ENCODE data around the gene SRMS.

The SRMS gene

DNA sequence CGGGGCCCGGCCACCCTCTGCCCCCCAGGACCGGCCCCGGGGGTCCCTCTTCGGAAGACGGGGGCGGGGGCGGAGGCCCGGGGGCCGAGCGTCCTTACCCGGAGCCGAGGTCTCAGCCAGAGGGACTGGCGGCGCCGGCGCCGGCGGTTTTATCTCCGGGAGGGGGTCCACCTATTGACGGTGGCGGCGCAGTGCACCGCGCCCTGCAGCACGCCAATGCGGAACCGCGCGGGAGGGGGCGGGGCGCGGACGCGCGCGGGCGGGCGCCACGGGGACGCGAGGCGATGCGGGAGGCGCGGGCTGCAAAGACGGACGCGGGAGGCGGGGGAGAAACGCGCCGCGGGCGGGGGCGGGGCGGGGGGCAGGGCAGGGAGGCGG is 48.6 kb downstream of the SRMS start, which contains the start of gene EEF1A2:
Gene EEF1A2 (minus strand): TSS at position 124 of the 378 bp plus-strand sequence. CDS start 1,320 bp downstream, outside the sequence.
- no peak for TF ChIP-seq EZH2phosphoT487 (IDR thresholded peaks at IDR 0.05; ENCODE audit: borderline replicate concordance)
- TF ChIP-seq, protein P1, sequence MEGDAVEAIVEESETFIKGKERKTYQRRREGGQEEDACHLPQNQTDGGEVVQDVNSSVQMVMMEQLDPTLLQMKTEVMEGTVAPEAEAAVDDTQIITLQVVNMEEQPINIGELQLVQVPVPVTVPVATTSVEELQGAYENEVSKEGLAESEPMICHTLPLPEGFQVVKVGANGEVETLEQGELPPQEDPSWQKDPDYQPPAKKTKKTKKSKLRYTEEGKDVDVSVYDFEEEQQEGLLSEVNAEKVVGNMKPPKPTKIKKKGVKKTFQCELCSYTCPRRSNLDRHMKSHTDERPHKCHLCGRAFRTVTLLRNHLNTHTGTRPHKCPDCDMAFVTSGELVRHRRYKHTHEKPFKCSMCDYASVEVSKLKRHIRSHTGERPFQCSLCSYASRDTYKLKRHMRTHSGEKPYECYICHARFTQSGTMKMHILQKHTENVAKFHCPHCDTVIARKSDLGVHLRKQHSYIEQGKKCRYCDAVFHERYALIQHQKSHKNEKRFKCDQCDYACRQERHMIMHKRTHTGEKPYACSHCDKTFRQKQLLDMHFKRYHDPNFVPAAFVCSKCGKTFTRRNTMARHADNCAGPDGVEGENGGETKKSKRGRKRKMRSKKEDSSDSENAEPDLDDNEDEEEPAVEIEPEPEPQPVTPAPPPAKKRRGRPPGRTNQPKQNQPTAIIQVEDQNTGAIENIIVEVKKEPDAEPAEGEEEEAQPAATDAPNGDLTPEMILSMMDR (conservative IDR thresholded peaks at IDR 0.05; ENCODE audit: low read length) = no peak
- Histone ChIP-seq H3K9ac (ENCODE audit: low read depth, low read length, poor library complexity, severe bottlenecking) (no peak within 1 kb of the TSS), H3F3A (ENCODE audit: low read depth) (no peaks in the 10 kb centered on the region), H3K4me2 (ENCODE audit: low read depth, low read length, poor library complexity, severe bottlenecking) (no peak within 1 kb of the TSS), H3K9me2 (replicated peaks; ENCODE audit: low read depth, low read length) (no peaks in the 10 kb centered on the region), H2AFZ (ENCODE audit: low read length) (no peak within 1 kb of the TSS), H3K27me3 (ENCODE audit: insufficient read depth, low read length, poor library complexity, severe bottlenecking) (no peaks in the 10 kb centered on the region), H3K79me2 (ENCODE audit: insufficient read depth, low read length) (no peaks in the 10 kb centered on the region), H3K4me1 (ENCODE audit: insufficient read depth, low read length, poor library complexity, severe bottlenecking) (no peaks in the 10 kb centered on the region), H4K20me1 (ENCODE audit: insufficient read depth, low read length, poor library complexity, severe bottlenecking) (no peaks in the 10 kb centered on the region), H3K9me3 (ENCODE audit: insufficient read depth, low read depth, low read length) (no peaks in the 10 kb centered on the region), H3K4me3 (ENCODE audit: low read length, poor library complexity, severe bottlenecking) (no peak within 1 kb of the TSS), H3K36me3 (ENCODE audit: insufficient read depth, low read length) (no peaks in the 10 kb centered on the region)

DNA sequence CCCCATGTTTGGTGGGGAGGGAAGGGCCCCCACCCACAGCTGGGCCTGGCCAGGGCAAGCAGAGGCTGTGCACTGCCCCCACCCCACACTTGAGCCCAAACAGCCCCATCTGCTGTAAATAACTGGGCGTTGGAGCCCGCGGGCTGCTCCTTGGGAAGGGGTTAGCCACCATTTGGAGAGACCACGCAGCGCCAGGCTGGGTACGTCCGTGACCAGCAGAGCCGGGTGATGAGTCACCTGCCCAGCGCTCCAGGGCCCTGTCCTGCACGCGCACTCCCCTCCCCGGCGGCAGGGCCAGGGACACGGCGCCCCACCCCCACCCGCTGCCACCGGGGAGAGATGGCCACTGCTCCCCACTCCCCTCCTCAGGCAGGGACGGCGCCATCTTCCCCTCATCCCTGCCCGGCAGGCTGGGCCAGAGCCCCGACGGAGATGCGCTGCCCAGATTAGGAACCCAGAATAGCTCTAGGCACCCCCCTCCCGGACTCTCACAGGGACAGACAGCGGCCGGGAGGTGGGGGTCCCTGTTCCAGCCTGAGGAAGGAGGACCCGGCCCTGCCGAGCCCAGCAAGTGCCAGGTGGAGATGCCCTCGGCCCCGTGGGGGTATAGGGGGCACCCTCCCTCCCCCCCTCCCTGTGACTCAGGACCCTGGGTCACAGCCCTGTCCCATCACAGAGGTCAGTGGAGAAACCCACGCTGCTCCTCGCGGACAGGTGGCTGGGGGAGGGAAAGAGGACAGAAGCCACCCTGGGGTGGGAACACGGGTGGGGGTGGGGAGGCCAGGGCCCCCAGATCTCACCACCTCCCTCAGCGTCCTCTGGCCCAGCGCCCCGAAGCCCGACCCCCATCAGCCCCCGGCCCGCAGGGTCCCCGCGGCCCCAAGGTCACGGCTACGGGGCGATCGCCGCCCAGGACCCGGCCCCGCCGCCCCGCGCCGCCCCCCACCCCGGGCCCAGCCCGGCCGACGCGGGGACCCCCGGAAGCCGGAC is 49.3 kb downstream of the SRMS start:
- no peak overlapping the region for H3K4me3 ChIP-seq (ENCODE audit: low read length, poor library complexity, severe bottlenecking)
- H3K79me2 ChIP-seq (ENCODE audit: insufficient read depth, low read length) = no peaks in the 10 kb centered on the region
- no peaks in the 10 kb centered on the region for H3K4me1 ChIP-seq (ENCODE audit: insufficient read depth, low read length, poor library complexity, severe bottlenecking)
- H3K9ac ChIP-seq (ENCODE audit: low read depth, low read length, poor library complexity, severe bottlenecking) = no peak overlapping the region
- no peaks in the 10 kb centered on the region for H3K9me2 ChIP-seq (replicated peaks; ENCODE audit: low read depth, low read length)
- H4K20me1 ChIP-seq (ENCODE audit: insufficient read depth, low read length, poor library complexity, severe bottlenecking) = no peaks in the 10 kb centered on the region
- no peak overlapping the region for H3K4me2 ChIP-seq (ENCODE audit: low read depth, low read length, poor library complexity, severe bottlenecking)
- no peaks in the 10 kb centered on the region for H3K9me3 ChIP-seq (ENCODE audit: insufficient read depth, low read depth, low read length)
- H3F3A ChIP-seq (ENCODE audit: low read depth) = no peaks in the 10 kb centered on the region
- no peaks in the 10 kb centered on the region for H3K27me3 ChIP-seq (ENCODE audit: insufficient read depth, low read length, poor library complexity, severe bottlenecking)
- TF ChIP-seq, protein P1 (conservative IDR thresholded peaks at IDR 0.05; ENCODE audit: low read length) = no peak
- no peak for TF ChIP-seq EZH2phosphoT487 (IDR thresholded peaks at IDR 0.05; ENCODE audit: borderline replicate concordance)
- no peak overlapping the region for H2AFZ ChIP-seq (ENCODE audit: low read length)
- no peaks in the 10 kb centered on the region for H3K36me3 ChIP-seq (ENCODE audit: insufficient read depth, low read length)

DNA sequence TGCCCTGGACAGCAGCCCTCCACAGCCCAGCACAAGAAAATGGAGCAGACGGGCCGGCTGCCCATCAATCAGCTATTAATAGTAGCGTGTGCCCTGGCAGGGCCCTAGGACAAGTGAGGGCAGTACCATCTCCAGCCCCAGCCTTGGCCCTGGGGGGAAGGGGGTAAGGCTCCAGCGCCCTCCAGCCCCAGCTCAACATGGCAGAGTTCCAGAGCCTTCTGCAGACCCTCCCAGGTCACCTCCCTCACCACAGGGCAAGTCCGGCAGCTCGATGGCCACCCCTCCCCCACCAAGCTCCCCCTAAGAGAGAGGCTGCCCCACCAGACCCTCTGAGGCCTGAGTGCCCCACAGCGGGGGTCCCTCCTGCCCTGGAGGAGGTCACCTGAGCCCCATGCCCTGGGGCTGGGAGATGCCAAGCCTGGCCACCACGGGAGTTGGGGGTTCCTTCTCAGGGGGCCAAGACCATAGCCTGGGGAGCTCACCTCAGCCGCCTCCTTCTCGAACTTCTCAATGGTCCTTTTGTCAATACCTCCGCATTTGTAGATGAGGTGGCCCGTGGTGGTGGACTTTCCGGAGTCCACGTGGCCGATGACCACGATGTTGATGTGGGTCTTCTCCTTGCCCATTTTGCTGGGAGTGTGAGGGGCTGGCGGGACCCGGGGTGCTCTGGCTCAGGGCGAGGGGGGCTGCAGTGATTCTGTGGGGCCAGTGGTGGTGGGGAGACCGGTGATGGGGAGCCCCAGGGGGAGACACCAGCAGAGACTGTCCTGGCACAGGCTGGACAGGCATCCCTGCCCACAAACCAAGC is 50.2 kb downstream of the SRMS start:
- Histone ChIP-seq H3K36me3 (ENCODE audit: insufficient read depth, low read length) (no peaks in the 10 kb centered on the region), H3K4me2 (ENCODE audit: low read depth, low read length, poor library complexity, severe bottlenecking) (no peak overlapping the region), H3K9me3 (ENCODE audit: insufficient read depth, low read depth, low read length) (no peaks in the 10 kb centered on the region), H4K20me1 (ENCODE audit: insufficient read depth, low read length, poor library complexity, severe bottlenecking) (no peaks in the 10 kb centered on the region), H3K9ac (ENCODE audit: low read depth, low read length, poor library complexity, severe bottlenecking) (no peak overlapping the region), H3K9me2 (replicated peaks; ENCODE audit: low read depth, low read length) (no peaks in the 10 kb centered on the region), H3K4me3 (ENCODE audit: low read length, poor library complexity, severe bottlenecking) (no peak overlapping the region), H3K79me2 (ENCODE audit: insufficient read depth, low read length) (no peaks in the 10 kb centered on the region), H3K4me1 (ENCODE audit: insufficient read depth, low read length, poor library complexity, severe bottlenecking) (no peaks in the 10 kb centered on the region), H3F3A (ENCODE audit: low read depth) (no peaks in the 10 kb centered on the region), H3K27me3 (ENCODE audit: insufficient read depth, low read length, poor library complexity, severe bottlenecking) (no peaks in the 10 kb centered on the region), H2AFZ (ENCODE audit: low read length) (no peak overlapping the region)
- TF ChIP-seq, protein P1 (conservative IDR thresholded peaks at IDR 0.05; ENCODE audit: low read length) = no peak
- TF ChIP-seq EZH2phosphoT487 (IDR thresholded peaks at IDR 0.05; ENCODE audit: borderline replicate concordance) = no peak

Measured in Loucy (cell line).